Measurements from ENCODE around the gene SYTL5. TPM values are rescaled to one million over a fixed set of nuclear protein-coding genes. Genes with fewer than 3 reads are reported as not detected.

SYTL5 gene
- total and polyA plus RNA-seq, 2 donors = 0.22 to 4.4 TPM

DNA sequence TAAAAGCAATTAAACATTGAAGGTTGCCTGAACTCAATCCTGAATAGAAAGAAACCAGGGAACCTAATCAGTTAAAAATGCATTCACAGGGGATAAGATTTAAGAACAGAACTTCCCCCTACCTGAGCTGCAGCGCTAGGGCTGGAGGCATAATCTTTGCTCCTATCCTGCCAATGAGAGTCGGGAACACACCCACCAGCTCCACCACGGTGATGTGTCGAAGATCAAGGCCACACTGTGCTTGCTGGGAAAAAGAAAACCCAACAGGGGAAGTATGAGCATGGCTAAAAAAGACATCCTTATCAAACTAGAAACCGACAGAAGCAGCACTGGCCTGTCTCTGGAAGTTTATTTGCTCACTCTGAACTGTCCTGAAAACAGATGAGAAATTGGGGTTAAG, 148.0 kb downstream of the SYTL5 start:
- no peak overlapping the region for H3K27ac ChIP-seq (ENCODE audit: low read depth)
- WGBS = 45% methylated on average over 5 of the region's 5 CpGs
- no peaks in the 10 kb centered on the region for H3K4me1 ChIP-seq (ENCODE audit: insufficient read depth)
- peaks cover 4% of the 10 kb centered on the region for H3K36me3 ChIP-seq (ENCODE audit: insufficient read depth)
- no peak for DNase-seq (ENCODE audit: extremely low spot score)
- no peak overlapping the region for H3K4me3 ChIP-seq (ENCODE audit: low read depth, low read length)

DNA sequence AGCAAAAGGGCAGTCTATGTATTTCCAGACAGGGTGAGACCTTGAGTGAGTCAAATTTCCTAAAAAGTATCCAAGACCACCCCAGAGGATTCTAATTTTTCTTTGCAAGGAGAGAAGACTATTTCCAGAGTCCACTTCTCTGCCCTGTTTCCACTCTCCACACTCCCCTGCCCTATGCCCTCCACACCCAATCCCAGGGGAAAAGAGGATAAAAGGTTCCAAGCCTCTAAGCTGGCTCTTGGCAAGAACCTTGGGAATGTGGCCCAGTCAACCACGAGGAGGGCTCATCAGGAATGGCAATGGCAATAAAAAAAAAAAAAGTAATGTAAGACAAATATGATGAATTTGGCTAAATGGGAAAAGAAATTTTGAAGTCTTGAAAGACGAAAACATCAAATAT, 148.5 kb downstream of the SYTL5 start:
- no peak for DNase-seq (ENCODE audit: extremely low spot score)
- Histone ChIP-seq H3K36me3 (ENCODE audit: insufficient read depth) (peaks cover 4% of the 10 kb centered on the region), H3K27ac (ENCODE audit: low read depth) (no peak overlapping the region), H3K4me1 (ENCODE audit: insufficient read depth) (no peaks in the 10 kb centered on the region), H3K4me3 (ENCODE audit: low read depth, low read length) (no peak overlapping the region)
- WGBS = 58% methylated on average over 2 of the region's 2 CpGs

DNA sequence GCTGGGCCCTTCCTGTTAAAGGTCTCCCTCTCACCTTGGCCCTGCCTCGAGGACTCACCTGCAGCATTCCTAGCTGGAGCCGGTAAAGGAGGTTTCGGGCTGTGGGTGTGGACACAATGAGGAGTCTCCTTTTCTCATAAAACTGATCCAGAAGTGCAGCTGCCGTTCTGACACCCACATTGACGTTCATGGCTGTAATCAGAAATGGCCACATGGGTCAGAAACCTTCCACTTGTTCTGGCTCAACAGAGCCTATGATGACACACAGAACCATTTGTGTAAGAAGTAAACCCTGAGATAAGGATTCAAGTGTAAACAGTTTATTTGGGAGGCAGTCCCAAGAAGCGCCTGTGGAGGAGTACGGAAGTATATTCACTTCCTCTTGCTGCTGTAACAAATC, 150.5 kb downstream of the SYTL5 start:
- no peaks in the 10 kb centered on the region for H3K4me1 ChIP-seq (ENCODE audit: insufficient read depth)
- no peak overlapping the region for H3K27ac ChIP-seq (ENCODE audit: low read depth)
- H3K4me3 ChIP-seq (ENCODE audit: low read depth, low read length) = no peak overlapping the region
- 77% methylated on average over 7 of the region's 7 CpGs for WGBS
- no peak for DNase-seq (ENCODE audit: extremely low spot score)
- peaks cover 1% of the 10 kb centered on the region for H3K36me3 ChIP-seq (ENCODE audit: insufficient read depth)

DNA sequence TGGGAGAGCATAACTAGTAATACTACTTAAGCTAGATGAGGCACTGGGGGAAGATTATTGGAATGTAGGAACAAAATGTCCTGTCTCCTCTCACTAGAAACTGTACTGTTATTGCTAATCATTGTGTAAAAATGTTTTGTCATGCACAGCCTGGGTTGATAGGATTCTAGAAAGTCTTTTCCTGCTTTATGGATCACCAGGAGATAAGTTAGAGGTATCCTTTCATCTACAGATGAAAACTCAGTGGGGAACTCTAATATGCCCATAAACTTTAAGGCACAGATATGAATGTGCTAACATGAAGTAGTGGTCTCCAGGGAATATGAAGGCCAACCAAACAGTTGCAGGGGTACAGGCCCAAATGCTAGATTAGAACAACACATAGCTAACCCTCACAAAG, 156.8 kb downstream of the SYTL5 start:
- H3K36me3 ChIP-seq (ENCODE audit: insufficient read depth) = no peaks in the 10 kb centered on the region
- no peak for DNase-seq (ENCODE audit: extremely low spot score)
- no peak overlapping the region for H3K27ac ChIP-seq (ENCODE audit: low read depth)
- no peaks in the 10 kb centered on the region for H3K4me1 ChIP-seq (ENCODE audit: insufficient read depth)
- no peak overlapping the region for H3K4me3 ChIP-seq (ENCODE audit: low read depth, low read length)

DNA sequence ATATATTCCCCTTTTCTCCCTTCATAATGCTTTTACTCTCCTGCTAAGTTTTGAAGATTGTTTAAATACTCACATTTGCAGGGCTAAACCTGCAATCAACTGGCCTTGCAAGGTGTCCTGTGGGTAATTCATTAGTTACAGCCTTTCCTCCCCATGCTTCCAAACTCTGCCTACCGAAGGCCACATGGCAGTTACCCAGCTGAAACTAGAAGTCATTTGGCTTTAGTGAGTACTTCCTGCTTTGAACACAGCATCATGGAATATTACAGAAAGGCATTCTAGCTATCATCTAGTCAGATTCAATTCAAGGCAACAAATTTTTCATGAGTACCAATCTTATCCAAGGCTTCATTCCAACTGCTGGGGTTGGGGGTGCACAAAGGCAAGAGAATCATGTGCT, 158.7 kb downstream of the SYTL5 start:
- WGBS = 75% methylated on average over 1 of the region's 1 CpG
- no peak for DNase-seq (ENCODE audit: extremely low spot score)
- Histone ChIP-seq H3K36me3 (ENCODE audit: insufficient read depth) (peaks cover 1% of the 10 kb centered on the region), H3K4me3 (ENCODE audit: low read depth, low read length) (no peak overlapping the region), H3K4me1 (ENCODE audit: insufficient read depth) (no peaks in the 10 kb centered on the region), H3K27ac (ENCODE audit: low read depth) (no peak overlapping the region)

DNA sequence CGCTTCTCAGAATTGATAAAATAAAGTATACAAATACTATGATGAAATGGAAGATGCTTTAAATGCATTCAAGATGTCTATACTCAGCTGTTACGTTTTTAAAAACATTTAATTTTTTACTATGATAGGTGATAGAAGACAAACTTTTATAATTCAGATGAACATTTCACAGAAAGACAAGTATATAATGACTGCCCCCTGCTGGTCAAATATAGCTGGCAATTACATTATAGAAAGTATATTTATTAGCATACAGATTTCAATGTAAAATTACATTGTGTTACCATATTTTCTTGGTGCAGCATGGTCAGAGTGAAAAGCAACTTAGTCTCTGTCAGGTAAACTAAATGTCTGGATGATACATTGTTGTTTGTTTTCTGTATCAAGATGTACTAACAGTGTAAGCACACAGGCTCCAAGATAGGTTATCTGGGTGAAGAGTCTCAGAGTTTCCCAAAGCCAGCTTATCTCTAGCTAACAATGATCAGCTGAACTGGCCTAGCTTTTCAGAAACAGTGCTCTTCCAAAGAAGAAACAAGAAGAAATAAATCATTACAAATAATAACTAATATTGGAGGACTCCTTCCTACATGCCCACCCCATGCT, 160.2 kb downstream of the SYTL5 start:
- peaks cover 1% of the 10 kb centered on the region for H3K36me3 ChIP-seq (ENCODE audit: insufficient read depth)
- no peak overlapping the region for H3K27ac ChIP-seq (ENCODE audit: low read depth)
- no peaks in the 10 kb centered on the region for H3K4me1 ChIP-seq (ENCODE audit: insufficient read depth)
- no peak for DNase-seq (ENCODE audit: extremely low spot score)
- WGBS = 62% methylated on average over 2 of the region's 2 CpGs
- H3K4me3 ChIP-seq (ENCODE audit: low read depth, low read length) = no peak overlapping the region

DNA sequence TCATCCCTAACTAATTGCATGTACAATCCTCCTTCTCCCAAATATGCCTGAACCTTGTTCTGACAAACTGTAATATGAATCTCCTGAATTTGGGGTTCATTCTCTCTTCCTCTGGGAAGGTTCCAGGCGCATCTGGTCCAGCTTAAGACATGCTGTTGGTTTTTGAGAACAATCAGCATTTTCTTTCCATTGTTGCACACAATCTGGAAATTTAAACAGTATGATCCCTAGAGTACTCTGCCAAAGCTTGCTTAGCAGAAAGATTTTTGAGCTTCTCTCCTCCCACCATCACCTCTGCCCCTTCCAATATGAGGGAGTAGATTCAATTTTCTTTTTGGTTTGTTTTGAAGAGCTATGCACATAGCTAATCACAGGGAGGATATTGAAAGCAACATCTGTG, 164.2 kb downstream of the SYTL5 start:
- no peaks in the 10 kb centered on the region for H3K4me1 ChIP-seq (ENCODE audit: insufficient read depth)
- peaks cover 1% of the 10 kb centered on the region for H3K36me3 ChIP-seq (ENCODE audit: insufficient read depth)
- DNase-seq (ENCODE audit: extremely low spot score) = no peak
- H3K4me3 ChIP-seq (ENCODE audit: low read depth, low read length) = no peak overlapping the region
- no peak overlapping the region for H3K27ac ChIP-seq (ENCODE audit: low read depth)
- 84% methylated on average over 1 of the region's 1 CpG for WGBS

DNA sequence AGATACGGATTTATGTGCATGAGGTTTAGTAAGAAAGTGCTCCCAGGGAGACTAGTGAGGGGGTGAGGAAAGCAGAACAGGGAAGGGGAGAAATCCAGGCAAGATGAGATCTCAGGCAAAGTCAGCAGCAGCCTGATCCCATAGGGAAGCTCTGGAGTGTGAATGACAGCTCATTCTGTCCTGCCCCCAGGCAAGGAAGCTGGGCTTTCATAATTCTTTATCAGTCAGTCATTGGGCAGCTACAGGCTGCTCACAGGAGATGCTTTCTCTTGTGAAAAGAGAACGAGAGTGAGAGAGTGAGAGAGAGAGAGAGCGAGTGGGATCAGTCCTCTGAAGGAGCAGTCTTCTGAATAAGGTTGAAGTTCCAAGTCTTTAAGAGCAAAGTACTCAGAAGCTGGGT, 166.2 kb downstream of the SYTL5 start:
- H3K36me3 ChIP-seq (ENCODE audit: insufficient read depth) = peaks cover 1% of the 10 kb centered on the region
- no peak for DNase-seq (ENCODE audit: extremely low spot score)
- no peak overlapping the region for H3K27ac ChIP-seq (ENCODE audit: low read depth)
- H3K4me3 ChIP-seq (ENCODE audit: low read depth, low read length) = no peak overlapping the region
- 86% methylated on average over 3 of the region's 3 CpGs for WGBS
- no peaks in the 10 kb centered on the region for H3K4me1 ChIP-seq (ENCODE audit: insufficient read depth)

DNA sequence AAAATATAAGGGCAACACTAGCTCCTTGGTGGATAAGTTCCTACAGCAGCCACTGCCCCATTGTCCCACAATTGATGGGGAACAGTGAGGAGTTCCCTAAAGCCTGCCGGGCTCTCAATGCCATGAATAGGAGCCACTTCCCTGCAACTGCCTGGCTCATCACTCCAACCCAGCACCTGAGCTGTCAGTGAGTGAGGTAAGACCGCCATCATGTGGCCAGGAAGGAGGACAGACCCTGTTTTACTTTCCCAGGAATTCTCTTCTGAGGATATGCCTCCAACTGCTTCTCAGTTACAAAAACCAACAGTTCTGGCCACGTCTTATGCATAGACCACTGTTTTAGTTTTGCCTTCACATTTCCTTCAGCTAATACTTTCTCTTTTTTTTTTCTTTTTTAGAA, 168.8 kb downstream of the SYTL5 start:
- Histone ChIP-seq H3K36me3 (ENCODE audit: insufficient read depth) (no peaks in the 10 kb centered on the region), H3K27ac (ENCODE audit: low read depth) (no peak overlapping the region), H3K4me1 (ENCODE audit: insufficient read depth) (no peaks in the 10 kb centered on the region), H3K4me3 (ENCODE audit: low read depth, low read length) (no peak overlapping the region)
- WGBS = 41% methylated on average over 3 of the region's 3 CpGs
- DNase-seq (ENCODE audit: extremely low spot score) = no peak

DNA sequence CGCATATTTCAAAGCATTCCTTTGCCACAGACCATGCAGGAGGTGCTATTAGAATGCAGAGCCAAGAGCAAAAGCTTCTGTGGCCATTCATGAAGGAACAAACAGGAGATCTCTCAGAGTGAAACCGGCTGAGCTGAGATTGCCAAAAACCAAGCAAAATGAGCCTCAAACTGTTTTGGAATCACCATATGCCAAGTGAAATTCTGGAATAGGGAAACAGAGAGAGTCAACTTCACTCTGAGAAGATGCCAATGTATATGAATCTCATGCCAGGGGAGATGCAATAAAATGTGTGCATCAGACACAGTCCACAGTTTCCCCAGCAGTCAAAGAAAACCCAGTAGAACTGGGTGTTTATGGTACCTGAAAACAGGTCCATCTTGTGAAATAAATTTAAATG, 172.0 kb downstream of the SYTL5 start:
- DNase-seq (ENCODE audit: extremely low spot score) = no peak
- H3K4me3 ChIP-seq (ENCODE audit: low read depth, low read length) = no peak overlapping the region
- no peak overlapping the region for H3K27ac ChIP-seq (ENCODE audit: low read depth)
- no peaks in the 10 kb centered on the region for H3K36me3 ChIP-seq (ENCODE audit: insufficient read depth)
- H3K4me1 ChIP-seq (ENCODE audit: insufficient read depth) = no peaks in the 10 kb centered on the region
- 35% methylated on average over 2 of the region's 2 CpGs for WGBS

Small RNA genes lying within 50 kb of the gene (small RNA-seq; reads per million reads assigned to genes)
- not detected for gene MIR548AJ2

Other genes with a start within 250 kb of the SYTL5 start
- gene CYBB, start 226.5 kb upstream of the SYTL5 start, total RNA-seq = 62.0 TPM
- gene CYBB, start 226.5 kb upstream of the SYTL5 start, polyA plus RNA-seq = 14.6 TPM
- 50.8 TPM for gene DYNLT3, start 159.0 kb upstream of the SYTL5 start, total RNA-seq
- 39.7 TPM for gene DYNLT3, start 159.0 kb upstream of the SYTL5 start, polyA plus RNA-seq
- gene SRPX, start 214.3 kb downstream of the SYTL5 start, total RNA-seq = 82.7 TPM
- 333 TPM for gene SRPX, start 214.3 kb downstream of the SYTL5 start, polyA plus RNA-seq

All from urinary bladder (tissue), 4 donors.